Measurements from ENCODE around the gene CWH43.
A peak's percentile ranks its signal among the peaks of the same experiment; 100 is the strongest.
"Not testable (repeated sequence)": the region's sequence is repeated elsewhere in the genome, so short reads cannot be mapped to it uniquely, and the experiment has no call there.

CWH43 gene

DNA sequence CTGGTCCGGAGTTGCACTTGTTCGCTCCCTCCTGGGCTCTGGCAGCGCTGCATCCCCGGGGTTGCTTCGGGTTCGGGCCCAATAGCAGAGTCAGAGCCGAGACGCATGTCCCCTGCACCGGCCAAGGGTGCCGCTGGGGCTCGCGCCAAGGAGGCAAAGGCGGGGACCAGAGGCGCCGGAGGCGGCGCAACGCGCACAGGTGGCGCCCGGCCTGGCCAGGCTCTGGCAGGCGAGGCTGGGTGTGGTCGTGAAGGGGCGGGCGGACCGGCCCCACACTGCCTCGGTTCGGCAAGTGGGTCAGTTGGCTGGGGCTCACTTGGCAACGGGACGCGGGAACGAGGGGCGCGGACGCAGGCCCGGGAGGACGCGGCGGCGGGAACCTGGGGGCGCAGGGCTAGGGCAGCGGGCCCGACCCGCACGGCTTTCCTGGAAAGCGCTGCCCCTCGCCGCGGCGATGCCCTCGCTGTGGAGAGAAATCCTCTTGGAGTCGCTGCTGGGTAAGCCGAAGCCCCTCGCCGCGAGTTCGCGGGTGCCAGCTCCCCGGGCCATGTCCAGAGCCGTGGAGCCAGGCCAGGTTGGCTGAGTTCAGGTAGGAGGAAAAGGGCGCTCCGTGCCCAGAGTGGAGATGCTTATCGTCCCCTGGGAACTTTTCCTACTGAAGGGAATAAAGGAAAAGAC is at the start of gene CWH43:
Gene CWH43, plus strand, starts transcription at position 300 of the 678 bp plus-strand sequence. Its CDS starts 155 bp downstream, at position 455.
- DNase-seq = no peak

DNA sequence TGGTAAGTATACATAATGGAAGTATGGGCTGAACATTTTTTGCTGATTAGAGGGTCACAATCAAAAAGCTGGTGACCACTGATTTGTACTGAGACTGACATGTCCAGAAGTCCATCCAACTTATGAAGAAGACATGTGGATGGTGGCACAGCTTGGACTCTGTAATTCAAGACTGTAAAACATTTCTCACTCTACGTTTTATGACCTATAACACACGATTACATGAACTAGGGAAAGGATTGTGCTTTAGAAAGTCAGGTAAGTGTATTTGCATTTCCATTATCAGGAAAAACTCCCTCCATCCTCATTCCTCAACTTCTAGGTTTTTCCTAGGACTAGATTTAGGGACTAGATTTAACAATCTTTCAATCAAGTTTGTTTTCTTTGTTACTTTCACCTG is 49.0 kb upstream of the CWH43 start:
- DNase-seq = no peak

- DNase-seq = no peak
Measured at GRCh38 chr4:48938831-48939230, 47.2 kb upstream of the CWH43 start.

DNA sequence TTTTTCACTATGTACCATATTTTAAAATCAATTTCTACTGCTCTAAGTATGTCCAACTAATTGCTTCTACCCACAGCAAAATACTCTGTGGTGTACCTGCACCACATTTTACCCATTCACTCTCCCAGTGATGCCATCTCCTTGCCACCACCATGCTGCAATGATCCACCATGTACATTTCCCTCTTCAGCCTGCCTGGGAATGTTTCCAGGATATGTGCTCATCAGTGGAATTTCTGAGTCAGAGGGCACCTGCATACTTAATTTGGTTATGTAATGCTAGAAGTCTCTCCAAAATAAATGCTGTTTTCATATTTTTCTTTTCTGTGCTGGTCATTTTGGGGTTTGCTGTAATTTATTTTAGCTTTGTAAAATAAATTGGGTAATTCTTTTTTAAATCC is 46.3 kb upstream of the CWH43 start:
- DNase-seq = no peak

GRCh38 chr4:48943387-48943786 is 42.7 kb upstream of the CWH43 start:
- peak; percentile 48 for DNase-seq

DNA sequence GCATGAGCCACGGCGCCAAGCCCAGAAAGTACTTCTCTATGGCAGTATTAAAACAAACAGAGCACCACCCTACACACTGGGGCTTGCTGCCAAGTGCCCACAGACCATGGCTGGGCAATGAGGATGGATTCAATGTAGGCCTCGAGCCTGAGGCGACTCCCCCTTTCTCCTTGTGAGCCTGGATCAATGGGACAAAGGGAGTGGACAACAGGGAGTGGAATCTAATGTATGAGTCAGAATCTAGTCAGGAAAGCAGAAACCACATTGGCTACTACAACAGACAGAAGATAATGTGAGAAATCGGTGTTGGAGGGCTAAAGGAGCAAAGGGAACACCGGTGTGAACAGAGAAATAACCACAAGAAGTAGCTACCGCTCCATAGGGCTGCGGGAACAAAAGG is 41.8 kb upstream of the CWH43 start:
- DNase-seq = peak; percentile 21

GRCh38 chr4:48944756-48945241 is 41.3 kb upstream of the CWH43 start:
- no peak for DNase-seq

GRCh38 chr4:48945981-48946380 is 40.1 kb upstream of the CWH43 start:
- peak; percentile 16 for DNase-seq

DNA sequence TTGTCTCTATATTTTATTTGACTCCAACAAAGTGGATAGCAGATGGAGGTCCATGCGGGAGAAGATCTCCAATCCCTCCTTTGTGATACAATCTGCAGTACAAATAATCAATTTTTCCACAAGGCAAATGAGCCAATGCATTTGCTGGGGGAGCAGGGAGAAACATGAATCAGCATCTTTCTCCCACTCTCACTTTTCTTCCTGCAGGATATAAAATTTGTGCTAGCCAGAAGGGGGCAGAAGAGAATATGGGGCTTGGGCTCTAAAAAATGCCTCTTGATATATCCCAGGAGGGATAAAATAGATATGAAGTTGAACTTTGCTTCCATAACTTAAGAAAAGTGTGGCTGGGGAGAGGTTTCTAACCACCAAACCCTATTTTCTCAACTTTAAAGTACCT is 38.3 kb upstream of the CWH43 start:
- no peak for DNase-seq

GRCh38 chr4:48949086-48949485 is 37.0 kb upstream of the CWH43 start:
- no peak for DNase-seq

DNA sequence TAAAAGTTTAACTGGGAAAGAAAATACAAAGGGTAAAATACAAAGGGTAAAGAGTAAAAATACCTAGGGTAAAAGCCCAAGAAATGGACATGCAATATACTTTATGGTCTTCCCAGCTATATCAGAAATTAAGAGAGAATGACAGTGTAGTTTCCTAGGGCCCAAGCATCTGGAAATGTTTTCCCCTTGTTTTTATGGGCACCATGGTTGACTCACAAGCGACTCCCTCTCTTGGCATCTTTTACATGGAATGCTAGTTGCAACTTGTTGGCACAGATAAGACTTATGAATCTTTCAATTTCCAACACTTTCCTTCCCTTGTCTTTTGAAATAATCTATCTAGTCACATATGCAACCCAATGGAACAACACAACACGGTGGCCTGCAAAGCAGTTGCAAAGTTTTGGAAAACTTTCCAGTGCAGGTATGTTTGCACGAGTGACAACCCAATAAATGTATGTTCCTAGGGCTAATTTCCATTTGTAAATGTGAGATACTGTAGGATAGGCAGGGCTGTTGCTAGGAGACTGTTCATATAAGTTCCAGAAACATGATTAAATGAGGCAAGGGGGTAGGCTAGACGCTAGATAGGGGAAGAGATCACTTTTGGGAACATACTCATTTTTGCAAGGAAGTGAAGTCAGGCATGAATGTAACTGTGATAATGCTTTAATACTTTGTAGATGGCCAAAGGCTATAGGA is 36.4 kb upstream of the CWH43 start:
- no peak for DNase-seq

GRCh38 chr4:48954314-48954713 is 31.8 kb upstream of the CWH43 start:
- no peak for DNase-seq

- DNase-seq = not testable (repeated sequence)
Measured at GRCh38 chr4:48957366-48957765, 28.7 kb upstream of the CWH43 start.

DNA sequence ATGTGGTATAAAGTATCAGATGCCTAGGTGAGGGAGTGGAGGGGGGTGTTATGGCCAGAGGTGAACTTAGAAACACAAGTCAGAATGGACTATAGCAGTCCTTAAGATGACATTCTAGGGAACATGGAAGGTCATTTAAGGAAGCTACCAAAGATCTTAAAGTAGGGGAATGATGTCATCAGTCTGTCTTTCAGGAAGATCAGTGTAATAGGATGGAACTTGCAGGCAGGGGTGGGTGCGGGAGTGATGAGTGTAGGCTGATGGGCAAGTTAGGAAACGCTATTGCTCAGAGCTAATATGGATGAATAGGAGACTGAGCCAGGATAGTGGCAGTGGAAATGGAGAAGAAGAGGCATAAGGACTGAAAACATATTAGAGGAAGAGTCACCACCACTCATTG is 27.5 kb upstream of the CWH43 start:
- no peak for DNase-seq

- DNase-seq = no peak
Measured at GRCh38 chr4:48960988-48961635, 25.0 kb upstream of the CWH43 start.

DNA sequence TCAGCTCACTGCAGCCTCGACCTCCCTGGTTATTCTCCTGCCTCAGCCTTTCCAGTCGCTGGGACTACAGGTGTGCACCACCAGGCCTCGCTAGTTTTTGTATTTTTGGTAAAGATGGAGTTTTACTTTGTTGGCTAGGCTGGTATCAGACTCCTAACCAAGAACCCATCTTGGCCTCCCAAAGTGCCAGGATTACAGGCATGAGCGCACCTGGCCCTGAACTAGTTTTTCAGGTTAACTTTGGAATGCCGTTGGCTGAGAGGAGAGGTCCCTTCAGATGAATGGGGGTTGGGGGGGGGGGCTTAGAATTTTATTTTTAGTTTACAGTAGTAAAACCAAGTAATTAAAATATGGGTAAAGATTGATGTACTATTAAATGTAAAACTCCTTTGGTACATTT is 23.4 kb upstream of the CWH43 start:
- no peak for DNase-seq

GRCh38 chr4:48963042-48963679 is 22.9 kb upstream of the CWH43 start:
- peak; percentile 86 for DNase-seq

DNA sequence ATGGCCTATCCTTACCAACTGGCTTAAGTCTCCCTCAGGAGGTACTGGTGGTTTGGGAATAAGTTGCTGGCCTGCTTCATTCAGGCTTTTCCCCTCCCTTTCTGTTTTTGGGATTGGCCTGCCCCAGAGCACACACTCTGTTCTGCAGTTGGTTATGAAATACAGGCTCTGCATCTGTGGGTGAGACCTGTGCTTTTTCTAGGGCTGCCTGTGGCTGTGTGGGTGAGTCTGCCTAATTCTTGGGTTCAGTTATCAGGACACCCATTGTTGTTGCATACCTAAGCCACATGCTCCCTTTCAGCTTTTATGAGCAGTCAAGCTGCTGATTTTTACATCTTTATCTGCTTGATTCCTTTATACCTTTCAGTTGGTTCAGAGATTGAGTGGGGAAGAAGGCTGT is 19.0 kb upstream of the CWH43 start:
- DNase-seq = no peak

- DNase-seq = no peak
Measured at GRCh38 chr4:48967631-48968030, 18.4 kb upstream of the CWH43 start.

DNA sequence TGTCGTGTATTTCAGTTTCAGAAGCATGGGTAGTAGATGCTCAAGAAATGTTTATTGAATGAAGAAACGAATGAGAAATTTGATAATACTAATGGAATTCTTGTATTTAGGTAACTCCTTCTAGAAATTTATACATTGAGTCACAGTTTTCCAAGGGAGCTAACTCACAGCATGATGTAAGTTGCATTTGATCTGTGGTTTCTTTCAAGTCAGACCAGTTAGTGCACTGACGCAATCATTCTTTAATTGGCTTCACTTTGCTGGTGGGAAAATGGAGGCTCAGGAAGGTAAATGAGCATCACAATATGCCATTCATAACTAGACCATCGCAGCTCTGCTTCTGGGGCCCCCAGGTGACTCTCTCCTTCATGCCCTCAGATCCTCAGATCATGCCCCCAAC is 17.3 kb upstream of the CWH43 start:
- no peak for DNase-seq

- DNase-seq = no peak
Measured at GRCh38 chr4:48970471-48970921, 15.6 kb upstream of the CWH43 start.

DNA sequence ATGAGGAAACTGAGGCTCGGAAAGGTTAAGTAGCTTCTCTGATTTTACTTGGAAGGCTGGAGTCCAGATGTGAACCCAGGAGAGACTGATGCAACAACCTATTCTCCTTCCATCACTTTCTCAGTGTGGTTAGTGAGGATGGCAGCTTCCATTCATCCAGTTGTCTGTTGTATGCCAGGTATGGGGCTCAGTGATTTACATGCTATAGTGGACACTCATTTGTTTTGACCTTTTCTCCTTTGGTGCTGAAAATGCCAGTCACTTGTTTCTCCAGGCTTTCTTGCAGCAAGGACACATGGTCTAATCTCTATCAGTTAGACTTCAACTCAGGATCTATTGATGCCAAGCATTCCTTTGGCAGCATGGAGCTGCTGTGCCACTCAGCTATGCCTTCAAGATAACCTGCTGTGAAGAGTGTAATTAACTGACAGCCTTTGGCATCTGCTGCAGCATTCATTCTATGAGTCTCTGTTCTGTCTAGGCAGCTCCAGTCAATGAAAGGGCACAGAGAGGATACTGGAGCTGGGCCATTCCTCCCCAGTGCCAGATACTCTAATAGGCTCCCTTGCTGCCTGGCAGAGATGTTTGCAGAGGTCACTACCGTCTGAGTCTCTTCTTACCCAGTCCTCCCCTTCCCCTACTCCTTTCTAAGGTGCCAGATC is 11.0 kb upstream of the CWH43 start:
- DNase-seq = no peak

DNA sequence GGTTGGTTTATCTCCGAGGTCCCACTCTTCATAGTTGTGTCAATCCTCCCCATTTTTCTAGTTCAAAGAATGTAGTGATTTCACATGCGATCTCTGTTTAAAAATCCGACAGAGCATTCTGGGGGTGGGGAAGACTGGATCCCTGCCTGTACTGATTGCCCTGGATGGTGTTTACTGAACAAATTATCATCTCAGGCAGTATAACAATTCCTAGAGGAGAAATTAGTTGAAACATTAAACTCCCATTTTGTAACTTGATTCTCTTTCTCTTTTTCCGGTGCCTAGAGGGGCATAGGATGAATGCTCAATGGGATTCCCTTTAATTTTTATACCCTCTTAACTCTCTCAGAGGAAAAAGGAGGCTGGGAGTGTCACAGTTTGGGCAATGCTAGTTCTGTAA is 10.0 kb upstream of the CWH43 start:
- DNase-seq = no peak

Data from COR-L47 (cell line).